ENCODE data around the gene IGFBPL1.

The IGFBPL1 gene

GRCh38 chr9:38387751-38388150 is 36.5 kb downstream of the IGFBPL1 start:
- H3K4me3 ChIP-seq (ENCODE audit: low read length) = no peak overlapping the region
- no peak for TF ChIP-seq CTCF (IDR thresholded peaks at IDR 0.05; ENCODE audit: insufficient read depth, low read depth, low read length, missing control alignments)
- DNase-seq (ENCODE audit: low read depth) = no peak

- TF ChIP-seq CTCF (IDR thresholded peaks at IDR 0.05; ENCODE audit: insufficient read depth, low read depth, low read length, missing control alignments) = no peak
- no peak for DNase-seq (ENCODE audit: low read depth)
- no peak overlapping the region for H3K4me3 ChIP-seq (ENCODE audit: low read length)
Measured at GRCh38 chr9:38387066-38387465, 37.2 kb downstream of the IGFBPL1 start.

GRCh38 chr9:38386319-38386895 is 37.8 kb downstream of the IGFBPL1 start:
- DNase-seq (ENCODE audit: low read depth) = no peak
- no peak overlapping the region for H3K4me3 ChIP-seq (ENCODE audit: low read length)
- TF ChIP-seq CTCF (IDR thresholded peaks at IDR 0.05; ENCODE audit: insufficient read depth, low read depth, low read length, missing control alignments) = no peak

- DNase-seq (ENCODE audit: low read depth) = no peak
- no peak for TF ChIP-seq CTCF (IDR thresholded peaks at IDR 0.05; ENCODE audit: insufficient read depth, low read depth, low read length, missing control alignments)
- H3K4me3 ChIP-seq (ENCODE audit: low read length) = no peak overlapping the region
Measured at GRCh38 chr9:38385896-38386295, 38.4 kb downstream of the IGFBPL1 start.

GRCh38 chr9:38384990-38385848 is 39.0 kb downstream of the IGFBPL1 start:
- H3K4me3 ChIP-seq (ENCODE audit: low read length) = no peak overlapping the region
- no peak for DNase-seq (ENCODE audit: low read depth)

GRCh38 chr9:38382141-38382540 is 42.1 kb downstream of the IGFBPL1 start:
- H3K4me3 ChIP-seq (ENCODE audit: low read length) = no peak overlapping the region
- DNase-seq (ENCODE audit: low read depth) = no peak
- TF ChIP-seq CTCF (IDR thresholded peaks at IDR 0.05; ENCODE audit: insufficient read depth, low read depth, low read length, missing control alignments) = no peak

More at GRCh38 chr9:38384990-38385848, 39.0 kb downstream of the IGFBPL1 start:
- TF ChIP-seq CTCF (IDR thresholded peaks at IDR 0.05; ENCODE audit: insufficient read depth, low read depth, low read length, missing control alignments) = no peak

All from epithelial cell of esophagus (primary cell).